Measurements from ENCODE around the gene PHF24.
"Not testable (repeated sequence)": the region's sequence is repeated elsewhere in the genome, so short reads cannot be mapped to it uniquely, and the experiment has no call there.

PHF24 gene

GRCh38 chr9:34998266-34998665 is 40.2 kb downstream of the PHF24 start:
- no peak for DNase-seq

GRCh38 chr9:34999576-34999975 is 41.5 kb downstream of the PHF24 start:
- DNase-seq = no peak

DNA sequence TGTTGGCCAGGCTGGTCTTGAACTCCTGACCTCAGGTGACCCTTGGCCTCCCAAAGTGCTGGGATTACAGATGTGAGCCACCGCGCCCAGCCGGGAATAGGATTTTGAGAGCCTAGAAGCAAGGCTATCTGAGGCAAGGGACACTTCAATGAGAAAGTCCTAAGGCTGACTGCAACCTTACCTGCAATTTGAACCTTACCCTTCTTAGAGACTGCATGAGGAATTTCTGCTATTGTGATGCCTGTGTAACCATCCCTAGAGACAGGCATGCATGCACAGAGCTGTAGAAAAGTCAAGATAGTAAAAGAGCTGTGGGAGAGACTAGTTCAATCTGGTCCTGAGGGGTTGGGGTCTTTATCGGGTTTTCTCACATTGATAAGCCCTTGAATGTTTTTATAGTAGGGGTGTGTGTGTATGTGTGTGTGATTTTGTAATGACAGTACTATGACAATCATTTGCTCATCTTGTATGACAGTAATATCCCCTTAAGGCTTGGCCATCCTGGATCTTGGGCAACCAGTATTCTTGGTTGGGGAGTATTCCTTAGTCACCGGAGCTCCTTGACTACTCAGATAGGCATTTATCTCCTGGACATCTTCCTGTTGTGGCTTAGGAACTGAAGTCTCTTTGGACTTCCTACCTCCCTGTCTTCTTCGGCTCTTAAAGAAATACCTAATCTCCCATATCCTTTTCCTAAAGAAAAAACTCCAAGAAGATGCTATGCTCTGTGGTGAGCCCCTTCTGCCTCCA is 42.6 kb downstream of the PHF24 start:
- no peak for DNase-seq

DNA sequence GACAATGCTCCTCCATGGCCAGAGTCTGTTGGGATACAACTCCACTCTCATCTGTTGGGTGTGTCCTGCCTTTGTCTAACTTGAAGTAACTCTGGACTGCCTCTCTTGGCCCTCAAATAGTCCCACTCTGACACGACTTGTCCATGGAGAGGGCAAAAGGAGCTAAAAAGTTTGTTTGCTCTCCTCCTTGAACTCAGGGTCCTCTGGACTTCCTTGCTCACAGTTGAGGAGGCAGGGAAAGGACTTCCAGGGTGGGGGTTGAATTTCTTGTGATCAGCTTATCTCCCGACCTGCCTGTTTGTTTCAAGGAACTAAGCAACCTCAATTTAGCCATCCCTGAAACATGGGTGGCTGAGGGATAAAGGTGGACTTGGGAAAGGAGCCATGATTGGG is 43.2 kb downstream of the PHF24 start:
- no peak for DNase-seq

GRCh38 chr9:35001803-35002502 is 43.9 kb downstream of the PHF24 start:
- no peak for DNase-seq

DNA sequence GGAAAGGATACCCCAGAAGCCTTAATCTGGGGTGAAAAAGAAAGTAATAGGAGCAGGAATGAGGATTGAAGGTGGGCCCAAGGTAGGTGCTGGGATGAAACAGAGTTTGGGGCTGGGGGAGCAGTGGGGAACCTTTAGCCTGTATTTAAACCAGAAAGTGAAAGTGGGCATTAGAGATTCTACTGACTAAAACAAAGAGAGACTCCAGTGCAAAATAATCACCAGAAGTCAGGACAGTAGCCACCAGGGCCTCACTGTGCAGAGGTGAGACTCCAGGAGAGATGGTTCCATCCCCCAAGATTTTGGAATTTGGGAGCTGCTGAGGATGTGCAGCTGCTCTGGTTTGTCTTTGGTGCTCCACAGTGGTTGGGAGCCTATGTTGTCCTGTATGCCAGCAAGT is 44.5 kb downstream of the PHF24 start:
- no peak for DNase-seq

- DNase-seq = not testable (repeated sequence)
Measured at GRCh38 chr9:35004299-35004698, 46.2 kb downstream of the PHF24 start.

GRCh38 chr9:35010351-35010958 is 52.4 kb downstream of the PHF24 start:
- no peak for DNase-seq

DNA sequence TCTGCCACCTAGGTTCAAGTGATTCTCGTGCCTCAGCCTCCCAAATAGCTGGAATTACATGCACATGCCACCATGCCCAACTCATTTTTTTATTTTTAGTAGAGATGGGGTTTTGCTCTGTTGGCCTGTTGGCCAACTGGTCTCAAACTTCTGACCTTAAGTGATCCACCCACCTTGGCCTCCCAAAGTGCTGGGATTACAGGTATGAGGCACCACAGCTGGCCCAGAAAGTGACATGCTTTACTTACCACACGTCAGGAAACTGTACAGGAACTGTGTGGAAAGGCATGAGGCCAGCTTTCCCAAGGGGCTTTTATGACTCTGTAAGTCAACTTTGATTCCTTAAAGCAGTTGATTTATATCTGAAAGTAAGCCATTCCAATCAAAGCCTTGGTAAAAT is 56.4 kb downstream of the PHF24 start:
- DNase-seq = no peak

DNA sequence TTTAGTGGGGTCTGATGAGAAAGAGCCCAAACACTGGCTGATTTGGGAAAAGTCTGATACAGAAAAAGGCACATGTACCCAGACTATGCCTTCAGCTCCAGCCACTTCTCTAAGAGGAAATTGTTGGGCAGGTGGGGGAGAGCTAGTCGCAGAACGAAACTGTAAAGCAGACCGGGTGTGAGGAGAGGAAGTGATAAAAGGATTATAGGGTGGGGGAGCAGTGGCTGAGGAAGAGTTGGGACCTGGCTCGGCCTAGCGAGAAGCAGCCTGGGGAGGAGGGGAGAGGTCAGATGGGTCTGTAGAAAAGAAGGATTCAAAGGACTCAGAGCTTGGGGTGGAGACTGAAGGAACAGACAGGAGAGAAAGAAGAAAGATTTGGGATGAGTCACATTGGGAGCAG is 65.4 kb downstream of the PHF24 start:
- not testable (repeated sequence) for DNase-seq

GRCh38 chr9:35026671-35027070 is 68.6 kb downstream of the PHF24 start:
- DNase-seq = no peak

GRCh38 chr9:35027374-35027773 is 69.3 kb downstream of the PHF24 start:
- no peak for DNase-seq

GRCh38 chr9:35027860-35028259 is 69.8 kb downstream of the PHF24 start:
- DNase-seq = no peak

DNA sequence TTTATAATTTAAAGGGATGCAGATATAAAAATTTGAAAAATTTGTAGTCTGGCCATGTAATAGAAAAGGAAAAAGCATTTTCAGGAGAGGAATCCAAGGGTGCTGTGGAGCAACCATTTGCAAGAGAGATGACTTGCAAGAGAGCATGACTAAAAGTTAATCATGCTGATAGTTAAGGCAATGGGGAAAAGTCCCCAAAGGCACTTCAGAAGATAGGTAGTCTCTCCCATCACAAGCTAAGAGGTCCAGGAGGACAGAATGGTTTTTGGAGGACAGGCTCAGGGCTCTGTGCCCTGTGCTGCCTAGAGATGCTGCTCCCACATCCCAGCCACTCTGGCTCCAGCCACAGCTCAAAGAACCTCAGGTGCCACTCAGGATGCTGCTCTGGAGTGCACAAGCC is 70.3 kb downstream of the PHF24 start:
- no peak for DNase-seq

- no peak for DNase-seq
Measured at GRCh38 chr9:35029241-35029640, 71.2 kb downstream of the PHF24 start.

DNA sequence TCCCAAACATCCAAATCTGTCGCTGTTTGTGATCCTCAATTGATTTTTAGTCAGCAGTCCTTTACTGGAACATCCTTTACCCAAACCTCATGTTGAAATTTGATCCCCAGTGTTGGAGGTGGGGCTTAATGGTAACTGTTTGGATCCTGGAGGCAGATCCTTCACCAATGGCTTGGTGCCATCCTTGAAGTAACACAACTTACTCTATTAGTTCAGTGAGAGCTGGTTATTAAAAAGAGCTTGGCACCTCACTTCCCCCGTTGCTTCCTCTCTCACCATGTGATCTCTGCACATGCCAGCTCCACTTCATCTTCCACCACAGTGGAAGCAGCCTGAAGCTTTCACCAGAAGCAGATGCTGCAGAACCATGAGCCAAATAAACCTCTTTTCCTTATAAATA is 71.8 kb downstream of the PHF24 start:
- DNase-seq = no peak

All from activated naive CD4-positive, alpha-beta T cell (primary cell).